OCI-LY7 (cell line): ENCODE results near the gene TSPAN13. TPM values are rescaled to one million over a fixed set of nuclear protein-coding genes. Genes with fewer than 3 reads are reported as not detected.

ENCODE experiments used
- BruUV-seq: library from RNA; stranded (reverse); fragments of 400-500 nt; replicated peaks from 2 replicates; lab custom pipeline; 2021; lab: Mats Ljungman, UMichigan
- CTCF ChIA-PET: fragments of 300-600 bp; sonication (Branson Sonifier 250); formaldehyde crosslinking; loops from one replicate; lab custom pipeline; 2022; ENCODE audit warnings: antibody characterized with exemption; ENCODE audit not compliant: unreplicated experiment; lab: Charles Lee
- POLR2A ChIA-PET: fragments of 300-600 bp; sonication (Branson Sonifier 250); formaldehyde crosslinking; loops from one replicate; lab custom pipeline; 2022; ENCODE audit warnings: antibody characterized with exemption; lab: Charles Lee
- DNase-seq: peaks from one replicate; pipeline ENCODE4 v3.0.0-alpha.2; 2015; ENCODE audit warnings: low spot score
- H2AFZ ChIP-seq: fragments of 200-600 bp; sonication (generic), shearing (Covaris generic); 2 replicates; pipeline ENCODE4 v1.6.1; 2014; ENCODE audit warnings: mild to moderate bottlenecking, antibody characterized with exemption, low read length, moderate library complexity
- H3K27ac ChIP-seq: fragments of 200-600 bp; sonication (generic); 2 replicates; pipeline ENCODE4 v1.5.1; 2014; ENCODE audit warnings: mixed run types, low read depth, mild to moderate bottlenecking, moderate library complexity, low read length, inconsistent platforms; ENCODE audit not compliant: poor library complexity, severe bottlenecking
- H3K36me3 ChIP-seq: fragments of 200-600 bp; sonication (generic); 2 replicates; pipeline ENCODE4 v1.6.1; 2014; ENCODE audit warnings: mild to moderate bottlenecking, antibody characterized with exemption, low read length, moderate library complexity, mixed read lengths; ENCODE audit not compliant: insufficient read depth
- H3K4me1 ChIP-seq: fragments of 200-600 bp; sonication (generic); 2 replicates; pipeline ENCODE4 v1.5.1; 2014; ENCODE audit warnings: mild to moderate bottlenecking, low read length; ENCODE audit not compliant: insufficient read depth, poor library complexity, severe bottlenecking
- H3K4me2 ChIP-seq: fragments of 200-600 bp; sonication (generic); 2 replicates; pipeline ENCODE4 v1.6.1; 2014; ENCODE audit warnings: mild to moderate bottlenecking, low read length
- H3K4me3 ChIP-seq: fragments of 200-600 bp; sonication (generic); 2 replicates; pipeline ENCODE4 v1.5.1; 2014; ENCODE audit warnings: mild to moderate bottlenecking, low read depth, low read length; ENCODE audit not compliant: poor library complexity, severe bottlenecking
- H3K79me2 ChIP-seq: fragments of 200-600 bp; sonication (generic); 2 replicates; pipeline ENCODE4 v1.6.1; 2016; ENCODE audit warnings: low read depth, mild to moderate bottlenecking, low read length, moderate library complexity, mixed read lengths; ENCODE audit not compliant: insufficient read depth
- H3K9me2 ChIP-seq: fragments of 200-600 bp; sonication (generic); 2 replicates; pipeline ENCODE4 v1.6.1; 2016; ENCODE audit warnings: mild to moderate bottlenecking, low read length, mixed read lengths; ENCODE audit not compliant: insufficient read depth
- H3K9me3 ChIP-seq: fragments of 200-600 bp; sonication (generic); 2 replicates; pipeline ENCODE4 v1.6.1; 2014; ENCODE audit warnings: mild to moderate bottlenecking, mixed run types, low read length, mixed read lengths
- H4K20me1 ChIP-seq: fragments of 200-600 bp; sonication (generic); 2 replicates; pipeline ENCODE4 v1.6.1; 2014; ENCODE audit warnings: mild to moderate bottlenecking, antibody characterized with exemption, low read length, moderate library complexity, mixed read lengths; ENCODE audit not compliant: insufficient read depth
- CTCF ChIP-seq: fragments of 200-600 bp; sonication (generic); conservative IDR thresholded peaks from 2 replicates; pipeline ENCODE4 v1.5.1; 2014; ENCODE audit warnings: mild to moderate bottlenecking, antibody characterized with exemption, low read length, moderate library complexity, mixed read lengths
- EZH2phosphoT487 ChIP-seq: fragments of 200-600 bp; sonication (generic); IDR thresholded peaks from 2 replicates; pipeline ENCODE4 v1.6.1; 2018; ENCODE audit warnings: low read depth, borderline replicate concordance, mild to moderate bottlenecking, mixed run types, antibody characterized with exemption, low read length, moderate library complexity, mixed read lengths
- intact Hi-C: fragments of 100-400 bp; cut with micrococcal nuclease; formaldehyde crosslinking; loops from one replicate; pipeline ENCODE4 v1.10.0; 2022; ENCODE audit not compliant: unreplicated experiment
- total RNA-seq, 2 experiments: library from RNA; depleted of rRNA in 1 of 2; stranded (reverse); fragments of >200 nt in 1 of 2; shearing (Covaris generic) in 1 of 2; gene quantifications; 2 replicates each; pipeline ENCODE4 v1.2.3, GENCODE V29; 2014 to 2022

Gene TSPAN13
- total RNA-seq, 2 experiments from 2014 or later = 5.0 to 12.2 TPM

- Histone ChIP-seq H3K4me3 (no peak overlapping the region), H2AFZ (no peak overlapping the region), H4K20me1 (no peaks in the 10 kb centered on the region), H3K9me2 (no peaks in the 10 kb centered on the region), H3K4me2 (no peak overlapping the region), H3K27ac (no peak overlapping the region), H3K36me3 (no peaks in the 10 kb centered on the region), H3K4me1 (no peaks in the 10 kb centered on the region), H3K9me3 (no peaks in the 10 kb centered on the region), H3K79me2 (no peaks in the 10 kb centered on the region)
- CTCF ChIA-PET = no interaction called here
- intact Hi-C loops = no loop called here
- no TSS peak for BruUV-seq
- TF ChIP-seq CTCF = no peak
- TF ChIP-seq EZH2phosphoT487 = no peak
- no peak for DNase-seq
- POLR2A ChIA-PET = no interaction called here
Observed at GRCh38 chr7:16741676-16742075, 11.9 kb upstream of the TSPAN13 start.

- H4K20me1 ChIP-seq = no peaks in the 10 kb centered on the region
Observed at GRCh38 chr7:16742547-16742946, 11.0 kb upstream of the TSPAN13 start.

More at GRCh38 chr7:16742547-16742946, 11.0 kb upstream of the TSPAN13 start:
- no peak for DNase-seq
- TF ChIP-seq CTCF = no peak
- no peak for TF ChIP-seq EZH2phosphoT487
- no peak overlapping the region for H3K27ac ChIP-seq
- ChIA-PET POLR2A (interaction anchor here (0.6 to 1.0 kb wide), 3 partner anchors 10 to 36 kb away, joined by 3 to 6 read pairs (median 3); no protein-coding TSS in a partner anchor), CTCF (no interaction called here)
- H3K79me2 ChIP-seq = no peaks in the 10 kb centered on the region
- H3K4me1 ChIP-seq = no peaks in the 10 kb centered on the region
- H3K4me3 ChIP-seq = no peak overlapping the region
- intact Hi-C loops = no loop called here
- no peaks in the 10 kb centered on the region for H3K9me2 ChIP-seq
- BruUV-seq = no TSS peak
- no peaks in the 10 kb centered on the region for H3K9me3 ChIP-seq
- H3K4me2 ChIP-seq = no peak overlapping the region
- H2AFZ ChIP-seq = no peak overlapping the region
- no peaks in the 10 kb centered on the region for H3K36me3 ChIP-seq
